ENCODE measurements around the gene BAHCC1. TPM values are rescaled to one million over a fixed set of nuclear protein-coding genes. Genes with fewer than 3 reads are reported as not detected.

BAHCC1 gene
- total RNA-seq, 2 experiments from 2014 or later = 0.40 to 0.65 TPM

DNA sequence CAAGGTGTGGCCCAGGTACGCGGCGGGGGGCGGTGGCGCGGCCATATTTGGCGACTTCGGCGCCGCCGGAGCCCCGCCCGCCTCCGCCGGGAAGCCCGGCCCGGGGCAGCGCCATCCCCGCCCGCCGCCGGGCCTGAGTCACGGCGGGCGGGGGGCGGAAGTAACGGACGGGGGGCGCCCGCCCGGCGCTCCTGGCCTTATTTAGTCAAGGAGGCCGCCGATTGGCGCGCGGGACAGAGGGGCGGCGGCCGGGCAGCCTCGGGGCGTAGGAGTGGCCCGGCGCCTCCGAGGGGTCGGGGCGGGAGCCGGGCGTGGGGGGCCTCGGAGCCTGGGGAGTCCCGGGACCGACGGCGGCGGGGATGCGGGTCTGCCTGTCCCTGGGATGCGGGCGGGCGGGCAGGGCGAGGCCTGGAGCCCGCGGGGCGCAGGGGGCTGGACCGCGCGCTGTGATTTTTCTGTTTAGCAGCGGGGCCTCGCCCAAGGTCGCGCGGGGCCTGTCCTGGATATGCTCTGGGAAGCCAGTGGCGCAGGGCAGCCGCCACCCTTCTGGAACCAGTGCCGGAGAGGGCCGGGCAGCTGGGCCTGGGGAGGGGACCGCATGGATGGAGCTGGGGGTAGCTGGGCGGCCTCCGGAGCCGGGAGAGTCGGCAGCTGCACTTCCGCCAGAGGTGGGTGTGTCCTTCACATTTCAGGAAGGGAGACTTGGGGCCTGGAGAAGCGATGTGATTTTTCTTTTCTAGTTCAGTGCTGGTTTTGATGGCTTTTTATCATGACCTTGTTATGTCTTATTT, 119.7 kb downstream of the BAHCC1 start:
- ChIA-PET CTCF (interaction anchor here (0.9 to 1.4 kb wide), 2 partner anchors 86 to 262 kb away, joined by 3 read pairs; no protein-coding TSS in a partner anchor), POLR2A (interaction anchor here (0.5 to 4.0 kb wide), 6 partner anchors 22 to 227 kb away, joined by 3 to 22 read pairs (median 4); partner anchors contain the start of gene FAAP100)
- Mint-ChIP-seq H3K9me3 (no peaks in the 10 kb centered on the region), H3K4me3 (peak overlapping the region; percentile 88), H3K27ac (peak overlapping the region; percentile 94), H3K27me3 (no peaks in the 10 kb centered on the region), H3K36me3 (ENCODE audit: low read depth) (peaks cover 26% of the 10 kb centered on the region), H3K4me1 (ENCODE audit: low read depth) (peaks cover 21% of the 10 kb centered on the region)
- ATAC-seq = peak; percentile 37
- DNase-seq = peak; percentile 78
- intact Hi-C loops (cut with micrococcal nuclease) = no loop called here
- TF ChIP-seq CTCF (IDR thresholded peaks at IDR 0.05) = no peak

GRCh38 chr17:81515530-81516041, 120.3 kb downstream of the BAHCC1 start:
- ChIA-PET CTCF (interaction anchor here (0.9 to 1.4 kb wide), 4 partner anchors 31 to 263 kb away, joined by 3 to 6 read pairs (median 3); no protein-coding TSS in a partner anchor), POLR2A (interaction anchor here (0.7 to 4.0 kb wide), 5 partner anchors 21 to 40 kb away, joined by 3 to 22 read pairs (median 5); partner anchors contain the start of gene FAAP100)
- Mint-ChIP-seq H3K27ac (peak overlapping the region; percentile 94), H3K4me1 (ENCODE audit: low read depth) (peaks cover 22% of the 10 kb centered on the region), H3K27me3 (no peaks in the 10 kb centered on the region), H3K9me3 (no peaks in the 10 kb centered on the region), H3K4me3 (peak overlapping the region; percentile 88), H3K36me3 (ENCODE audit: low read depth) (peaks cover 20% of the 10 kb centered on the region)
- intact Hi-C loops (cut with micrococcal nuclease) = no loop called here
- no peak for TF ChIP-seq CTCF (IDR thresholded peaks at IDR 0.05)
- DNase-seq (no peak), ATAC-seq (no peak)

Small RNA genes lying within 50 kb of the gene (microRNA-seq; reads per million reads assigned to microRNA genes)
- not detected for gene MIR3186 (ENCODE audit: borderline microRNAs expressed, borderline replicate concordance)
- not detected for gene MIR4740 (ENCODE audit: borderline microRNAs expressed, borderline replicate concordance)

Other genes starting within 250 kb of the BAHCC1 start
- not detected for gene PVALEF, start 229.9 kb upstream of the BAHCC1 start, total RNA-seq
- gene AATK, start 229.2 kb upstream of the BAHCC1 start, total RNA-seq = under 1 TPM; 0.63 to 0.98 TPM
- gene CEP131, start 172.5 kb upstream of the BAHCC1 start, total RNA-seq = 10 to 100 TPM in 1 of 2 experiments, 1 to 10 TPM in 1; 7.9 to 10.9 TPM
- 10 to 100 TPM; 28.2 to 32.2 TPM for gene TEPSIN, start 156.4 kb upstream of the BAHCC1 start, total RNA-seq
- 10 to 100 TPM; 72.3 to 75.4 TPM for gene NDUFAF8, start 156.1 kb upstream of the BAHCC1 start, total RNA-seq
- gene SLC38A10, start 100.2 kb upstream of the BAHCC1 start, total RNA-seq = 10 to 100 TPM; 42.7 to 45.4 TPM
- 1,000 to 10,000 TPM; 4,606 to 4,756 TPM for gene ACTG1, start 117.3 kb downstream of the BAHCC1 start, total RNA-seq
- under 1 TPM in 1 of 2 experiments, not detected in 1; 0.32 TPM for gene FSCN2, start 132.9 kb downstream of the BAHCC1 start, total RNA-seq
- gene FAAP100, start 156.9 kb downstream of the BAHCC1 start, total RNA-seq = 10 to 100 TPM; 40.5 to 42.7 TPM
- gene NPLOC4, start 241.7 kb downstream of the BAHCC1 start, total RNA-seq = 10 to 100 TPM; 75.9 to 87.7 TPM
- under 1 TPM; 0.18 to 0.22 TPM for gene TSPAN10, start 241.7 kb downstream of the BAHCC1 start, total RNA-seq